IPS DF 19.7 (cell line): ENCODE data around the gene CLASP1.
A peak's percentile ranks its signal among the peaks of the same experiment; 100 is the strongest.

Experiments used
- DNase-seq: peaks from one replicate; pipeline ENCODE4 v3.0.0-alpha.2; 2013; ENCODE audit warnings: low read depth, low spot score

Gene CLASP1

DNA sequence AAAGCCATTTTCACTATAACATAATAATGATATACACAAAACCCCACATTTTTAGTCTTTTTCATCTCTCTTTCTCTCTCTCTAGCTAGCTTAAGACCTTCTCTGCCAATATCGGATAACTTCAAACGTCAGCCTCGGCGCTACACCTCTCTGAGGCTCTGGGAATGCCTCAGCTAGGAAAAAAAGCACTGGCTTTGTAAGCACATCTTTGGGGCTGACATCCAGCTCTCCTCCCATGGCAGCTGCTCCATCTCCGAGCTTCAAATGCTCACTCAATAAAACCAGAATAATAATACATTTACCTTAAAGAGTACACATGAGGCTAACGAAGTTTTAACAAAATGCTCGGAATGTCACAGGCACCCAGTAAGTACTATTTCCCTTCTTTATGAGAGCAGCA lies 107.8 kb downstream of the CLASP1 start:
- DNase-seq, result no peak

DNA sequence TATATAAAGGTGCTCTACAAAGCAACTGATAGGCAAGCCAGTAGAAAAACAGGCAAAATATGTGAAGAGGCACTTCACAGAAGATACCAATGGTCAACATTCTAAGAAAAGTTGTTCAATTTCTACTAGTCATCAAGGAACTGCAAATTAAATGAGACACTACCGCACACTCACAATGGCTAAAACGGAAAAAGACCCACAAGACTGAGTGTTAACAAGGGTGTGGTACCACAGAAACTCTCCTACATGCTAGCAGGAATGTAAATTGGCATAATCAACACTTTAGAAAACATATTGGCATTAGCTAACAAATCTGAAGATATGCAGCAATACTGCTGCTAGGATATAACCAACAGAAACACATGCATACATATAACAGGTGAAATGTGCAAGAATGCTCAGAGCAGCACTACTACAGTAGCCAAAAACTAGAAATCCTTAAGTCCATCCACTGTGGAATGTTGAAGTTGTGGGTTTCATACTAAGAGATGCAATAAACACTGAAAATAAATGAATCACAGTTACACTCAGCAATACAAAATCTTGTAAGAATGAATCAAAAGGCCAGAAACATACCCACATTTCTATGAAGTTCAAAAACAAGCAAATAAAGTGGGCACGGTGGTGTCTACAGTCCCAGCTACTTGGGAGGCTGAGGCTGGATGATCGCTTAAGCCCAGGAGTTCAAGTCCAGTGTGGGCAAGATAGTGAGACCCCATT lies 109.4 kb downstream of the CLASP1 start:
- DNase-seq, result no peak

DNA sequence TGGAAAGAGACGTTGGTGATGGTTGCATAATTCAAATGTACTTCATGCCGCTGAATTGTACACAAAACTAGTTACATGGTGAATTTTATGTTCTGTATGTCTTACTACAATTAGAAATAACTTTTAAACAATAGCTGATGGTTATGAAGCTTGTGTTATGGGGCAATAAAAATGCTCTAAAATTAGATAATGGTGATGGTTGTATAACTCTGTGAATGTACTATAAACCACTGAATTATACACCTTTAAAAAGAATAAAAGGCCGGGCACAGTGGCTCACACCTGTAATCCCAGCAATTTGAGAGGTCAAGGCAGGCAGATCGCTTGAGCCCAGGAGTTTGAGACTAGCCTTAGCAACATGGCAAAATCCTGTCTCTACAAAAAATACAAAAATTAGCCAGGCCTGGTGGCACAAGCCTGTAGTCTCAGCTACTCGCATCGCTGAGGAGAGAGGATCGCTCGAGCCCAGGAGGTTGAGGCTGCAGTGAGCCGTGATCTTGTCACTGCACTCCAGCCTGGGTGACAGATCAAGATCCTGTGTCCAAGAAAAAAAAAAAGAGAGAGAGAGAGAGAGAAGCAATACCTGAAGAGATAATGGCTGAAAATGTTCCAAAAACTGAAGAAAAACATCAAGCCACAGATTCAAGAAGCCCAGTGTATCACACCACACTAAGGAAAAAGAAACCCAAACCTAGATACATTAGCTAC lies 112.3 kb downstream of the CLASP1 start:
- DNase-seq, result no peak

DNA sequence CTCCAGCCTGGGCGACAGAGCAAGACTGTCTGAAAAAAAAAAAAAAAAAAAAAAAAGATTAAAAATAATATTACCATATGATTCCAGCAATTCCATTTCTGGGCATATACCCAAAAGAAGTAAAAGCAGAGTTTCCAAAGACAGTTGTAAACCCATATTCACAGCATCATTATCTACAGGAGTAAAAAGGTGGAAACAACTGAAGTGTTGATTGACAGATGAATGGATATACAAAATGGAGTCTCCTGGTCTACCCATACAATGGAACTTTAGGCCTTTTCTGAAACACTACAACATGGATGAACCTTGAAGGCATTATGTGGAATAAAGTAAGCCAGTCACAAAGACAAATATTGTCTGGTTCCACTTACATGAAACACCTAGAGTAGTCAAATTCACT lies 112.9 kb downstream of the CLASP1 start:
- DNase-seq, result no peak

DNA sequence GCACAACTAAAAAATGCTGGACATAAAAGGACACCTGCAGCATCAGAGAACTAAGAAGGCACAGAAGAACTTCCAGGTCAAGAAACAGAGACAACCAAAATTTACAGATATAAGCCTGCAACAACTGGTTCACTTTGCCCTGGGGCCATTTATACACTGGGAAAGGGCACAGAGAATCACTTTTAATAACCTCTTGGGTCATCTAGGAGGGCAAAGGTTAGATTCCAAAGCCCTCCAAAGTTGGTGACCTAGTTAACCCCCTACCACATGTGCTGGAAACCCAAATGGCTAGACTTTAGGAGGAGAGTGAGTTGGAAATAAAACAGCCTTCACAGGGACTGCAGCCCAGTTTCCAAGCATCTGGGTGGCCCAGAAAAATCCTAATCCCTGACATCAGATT lies 115.3 kb downstream of the CLASP1 start:
- no peak for DNase-seq

DNA sequence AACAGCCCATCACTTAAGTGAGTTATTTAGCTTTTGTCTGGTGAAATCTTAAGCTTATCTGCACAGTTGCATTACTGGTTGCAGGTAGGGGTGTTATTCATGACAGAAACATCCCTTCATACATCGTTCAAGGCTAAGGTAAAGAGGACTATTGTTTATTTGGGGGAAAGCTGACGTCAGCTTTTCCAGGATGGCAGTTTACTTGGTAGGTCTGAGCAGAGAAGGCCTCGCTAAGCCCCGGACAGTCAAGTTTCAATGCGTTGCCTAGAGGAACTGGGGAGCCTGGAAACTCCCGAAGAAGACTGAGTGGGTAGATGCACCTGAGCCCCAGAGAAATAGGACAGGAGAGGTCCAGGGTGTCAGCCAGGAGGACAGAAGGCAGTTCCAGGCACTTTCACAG lies 116.4 kb downstream of the CLASP1 start:
- DNase-seq, result no peak

DNA sequence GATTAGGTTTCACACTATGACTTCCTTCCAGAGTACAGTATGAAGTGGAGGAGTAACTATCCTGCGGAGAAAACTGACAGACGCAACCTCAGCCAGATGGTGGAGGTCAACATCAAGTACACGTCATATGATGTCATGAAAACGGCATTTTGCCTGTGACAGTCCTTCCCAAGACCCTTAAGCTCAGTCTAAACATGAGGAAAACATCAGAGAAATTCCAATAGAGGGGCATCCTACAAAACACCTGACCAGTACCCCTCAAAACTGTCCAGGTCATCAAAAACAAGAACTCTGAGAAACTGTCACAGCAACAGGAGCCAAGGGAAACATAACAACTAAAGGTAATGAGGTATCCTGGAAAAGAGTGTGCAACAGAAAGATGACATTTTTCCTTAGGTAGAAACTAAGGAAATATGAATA lies 116.9 kb downstream of the CLASP1 start:
- DNase-seq, result no peak

DNA sequence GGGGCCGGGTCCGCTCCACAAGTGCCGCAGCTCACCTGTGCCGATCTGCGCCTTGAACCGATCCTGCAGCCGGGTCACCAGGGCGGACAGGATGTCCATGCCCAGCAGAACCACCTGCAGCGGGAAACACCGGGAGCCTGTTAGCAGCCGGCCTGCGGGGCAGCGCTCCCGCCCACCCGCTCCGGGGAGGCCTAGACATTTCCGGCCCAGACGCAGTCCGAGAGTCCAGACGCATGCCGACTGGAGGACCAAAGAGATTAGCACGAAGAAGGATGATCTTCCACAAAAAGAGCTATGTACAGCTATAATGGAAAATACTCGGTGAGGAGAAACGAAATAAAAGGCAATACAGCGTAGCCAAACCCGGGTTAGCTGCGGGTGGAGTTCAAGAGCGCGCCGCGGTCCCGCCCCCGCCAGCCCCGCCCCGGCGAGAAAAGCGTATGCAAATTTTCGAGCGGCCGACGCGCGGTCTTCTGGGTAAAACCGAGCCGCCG lies 119.0 kb downstream of the CLASP1 start:
- DNase-seq, result peak; percentile 35

DNA sequence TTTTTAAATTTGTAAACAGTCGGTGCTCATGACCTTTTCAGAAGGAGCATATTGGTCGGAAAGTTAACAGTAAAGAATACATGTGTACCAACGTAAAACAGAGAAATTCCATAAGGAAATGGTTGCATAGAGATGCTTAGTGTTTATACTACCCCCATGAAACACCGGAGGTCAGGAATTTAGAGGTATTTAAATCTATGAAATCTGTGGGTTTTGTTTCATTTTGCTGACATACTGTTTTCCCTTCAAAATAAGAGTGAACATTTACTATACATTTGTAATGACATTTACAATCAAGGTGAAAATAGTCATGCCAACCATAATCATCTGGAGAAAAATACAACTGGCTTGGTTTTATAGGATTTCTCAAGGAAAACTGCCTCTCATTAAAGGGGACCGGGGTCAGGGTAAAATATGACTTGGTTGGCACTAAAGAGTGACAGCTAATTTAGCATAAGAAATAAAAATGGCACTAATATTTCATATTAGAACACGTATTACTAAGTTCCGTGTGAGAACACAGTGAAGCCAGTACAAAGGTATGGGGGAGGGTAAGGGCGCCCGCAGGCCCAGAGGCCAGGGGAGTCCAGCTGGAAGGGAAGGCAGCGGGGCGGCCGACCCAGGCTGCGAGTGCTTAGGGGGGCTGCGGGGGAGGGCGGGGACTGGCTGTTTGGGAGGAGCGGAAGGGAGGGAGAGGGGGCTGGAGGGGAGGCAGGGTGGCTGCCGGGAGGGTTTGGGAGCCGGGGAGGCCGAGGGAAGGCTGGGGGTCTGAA lies 119.6 kb downstream of the CLASP1 start:
- DNase-seq, result peak; percentile 30

DNA sequence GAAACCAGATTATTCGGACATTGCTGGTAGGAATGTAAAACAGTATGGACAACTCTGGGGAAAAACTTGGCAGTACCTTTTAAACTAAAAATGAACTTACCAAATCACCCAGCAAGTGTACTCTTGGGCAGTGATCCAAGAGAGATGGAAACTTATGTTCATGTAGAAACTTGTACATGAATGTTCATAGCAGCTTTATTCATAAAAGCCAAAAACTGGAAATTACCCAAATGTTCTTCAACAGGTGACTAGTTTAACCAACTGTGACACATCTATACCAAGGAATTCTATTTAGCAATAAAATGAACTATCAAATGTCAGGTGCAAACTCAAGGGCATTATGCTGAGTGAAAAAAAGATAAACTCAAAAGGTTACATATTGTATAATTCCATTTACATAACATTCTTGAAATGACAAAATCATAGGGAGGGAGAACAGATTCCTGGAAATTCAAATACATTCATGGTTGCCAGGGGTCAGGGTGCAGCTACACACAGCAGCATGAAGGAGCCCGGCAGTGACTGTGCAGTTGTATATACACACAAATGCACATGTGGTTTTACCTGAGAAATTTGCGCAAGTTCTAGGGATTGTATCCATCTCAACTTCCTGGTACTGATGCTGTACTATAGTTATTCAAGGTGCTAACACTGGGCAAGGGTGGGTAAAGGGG lies 122.1 kb downstream of the CLASP1 start:
- DNase-seq, result no peak

DNA sequence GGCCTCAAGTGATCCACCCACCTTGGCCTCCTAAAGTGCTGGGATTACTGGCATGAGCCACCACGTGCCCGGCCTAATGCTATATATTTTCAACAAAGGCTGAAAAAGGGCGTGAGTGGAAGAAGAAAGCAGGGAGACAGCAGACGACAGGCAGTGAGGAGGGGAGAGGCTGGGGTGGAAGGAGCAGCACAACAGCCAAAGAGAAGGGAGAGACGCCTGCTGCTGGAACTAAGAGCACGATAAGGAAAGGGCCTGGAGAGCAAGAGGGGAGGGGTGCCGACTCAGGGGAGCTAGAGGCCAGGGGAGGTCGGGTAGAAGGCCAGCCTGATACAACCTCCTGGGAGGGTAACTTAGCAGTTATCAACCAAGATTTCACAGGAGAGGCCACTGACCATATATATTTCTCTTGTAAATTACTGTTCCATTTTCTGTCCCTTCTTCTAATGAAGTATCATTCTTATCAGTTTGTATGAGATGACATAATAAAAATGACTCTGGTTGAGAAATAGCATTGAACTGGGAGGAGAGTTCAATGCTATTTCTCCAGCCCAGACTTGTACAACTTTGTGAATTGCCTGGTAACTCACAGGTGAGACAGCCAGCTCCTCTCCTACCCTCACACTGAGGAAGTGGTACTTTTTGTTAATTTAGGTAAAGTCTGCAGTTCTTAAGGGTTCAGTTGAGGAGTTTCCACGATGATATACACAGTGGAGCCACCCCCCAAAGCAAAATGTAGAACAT lies 124.4 kb downstream of the CLASP1 start:
- no peak for DNase-seq

DNA sequence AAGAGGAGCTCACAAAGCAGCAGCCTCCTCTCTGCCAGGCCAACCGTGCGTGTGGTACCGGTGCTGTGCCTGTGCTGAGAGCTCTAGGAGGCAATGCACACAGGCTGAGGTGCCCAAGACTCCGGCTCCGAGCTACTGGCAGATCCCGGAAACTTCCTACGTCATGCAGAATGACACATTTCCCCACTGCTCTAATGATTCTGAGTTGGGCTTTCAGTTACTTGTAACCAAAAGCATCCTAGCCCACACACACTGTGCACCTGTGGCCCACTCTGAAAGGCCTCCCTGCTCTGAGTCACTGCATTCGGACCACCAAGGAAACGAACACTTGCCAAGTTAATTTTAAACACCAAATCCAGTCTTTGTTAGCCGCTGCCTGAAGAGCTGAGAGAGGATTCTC lies 127.9 kb downstream of the CLASP1 start:
- DNase-seq, result no peak

DNA sequence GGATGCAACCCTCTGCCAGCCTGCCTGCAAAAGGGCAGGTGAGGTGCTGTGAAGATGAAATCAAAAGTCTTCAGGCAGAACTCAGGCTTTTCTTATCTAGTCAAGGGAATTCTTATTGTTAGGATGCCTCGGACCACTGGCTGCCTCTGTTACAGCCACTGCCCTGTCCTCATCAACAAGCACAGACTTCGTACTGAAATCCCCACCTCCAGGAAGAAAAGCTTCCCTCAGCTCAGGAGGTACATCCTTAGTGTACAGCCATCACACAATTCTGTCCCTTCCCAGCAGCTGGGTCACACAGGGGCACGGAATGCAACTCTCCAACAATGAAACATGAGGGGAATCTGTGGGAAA lies 128.6 kb downstream of the CLASP1 start:
- DNase-seq, result no peak

DNA sequence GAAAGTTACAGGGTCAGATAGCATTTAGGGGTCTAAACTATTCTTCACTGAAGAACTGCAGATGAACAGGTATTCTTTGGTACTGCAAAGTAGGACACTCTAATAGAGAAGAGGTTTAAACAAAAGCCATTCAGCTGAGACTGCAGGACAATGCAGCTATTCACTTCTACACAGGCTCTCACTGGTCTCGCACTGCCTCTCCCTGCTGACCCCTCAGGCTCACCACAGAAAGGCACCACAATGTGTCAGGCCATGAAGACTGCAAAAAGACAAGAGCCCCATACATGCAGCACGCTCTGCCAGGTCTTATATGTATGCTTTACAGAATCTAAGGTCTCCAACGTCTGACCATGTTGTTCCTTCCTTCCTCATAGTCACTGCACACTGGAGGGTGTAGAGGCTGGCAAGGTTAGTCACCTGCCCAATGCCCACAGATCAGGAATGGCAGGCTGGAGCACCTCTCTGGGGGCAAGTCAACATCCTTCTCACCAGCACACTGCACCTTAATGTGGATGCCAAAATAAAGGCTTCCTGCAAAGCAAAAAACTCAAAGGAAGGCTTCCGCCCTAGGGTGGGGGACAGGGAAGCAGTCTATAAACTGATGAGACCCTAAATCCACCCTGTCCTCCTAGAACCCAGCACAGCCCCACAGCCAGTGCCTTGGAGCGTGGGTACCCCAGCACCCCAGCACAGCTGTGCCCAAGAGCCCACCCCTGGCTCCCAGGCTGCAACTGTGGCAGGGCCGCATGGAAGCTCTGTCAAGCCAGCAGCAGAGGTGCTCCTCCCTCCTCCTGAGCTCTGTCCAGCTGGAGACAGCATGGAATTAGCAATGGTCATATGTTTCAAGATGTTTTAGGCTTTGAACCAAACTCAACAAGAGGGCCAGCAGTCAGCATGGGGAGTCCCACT lies 129.3 kb downstream of the CLASP1 start:
- no peak for DNase-seq

DNA sequence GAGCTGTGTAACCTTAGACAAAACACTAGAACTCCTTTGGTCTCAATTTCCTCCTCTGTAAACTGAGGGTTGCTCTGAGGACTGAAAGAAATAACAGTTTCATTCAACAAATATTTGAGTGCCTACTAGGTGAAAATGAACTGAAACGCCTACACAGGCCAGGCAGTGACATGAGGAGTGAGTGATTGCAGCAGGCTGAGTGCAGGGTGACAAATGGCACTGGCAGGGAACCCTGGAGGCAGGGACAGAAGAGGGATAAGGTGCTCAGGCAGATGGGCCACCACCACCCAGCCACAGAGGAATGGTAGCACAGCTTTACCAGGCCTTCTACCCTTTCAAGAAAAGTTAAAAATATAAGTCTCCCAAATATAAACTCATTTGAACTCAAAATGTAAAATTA lies 130.1 kb downstream of the CLASP1 start:
- no peak for DNase-seq

DNA sequence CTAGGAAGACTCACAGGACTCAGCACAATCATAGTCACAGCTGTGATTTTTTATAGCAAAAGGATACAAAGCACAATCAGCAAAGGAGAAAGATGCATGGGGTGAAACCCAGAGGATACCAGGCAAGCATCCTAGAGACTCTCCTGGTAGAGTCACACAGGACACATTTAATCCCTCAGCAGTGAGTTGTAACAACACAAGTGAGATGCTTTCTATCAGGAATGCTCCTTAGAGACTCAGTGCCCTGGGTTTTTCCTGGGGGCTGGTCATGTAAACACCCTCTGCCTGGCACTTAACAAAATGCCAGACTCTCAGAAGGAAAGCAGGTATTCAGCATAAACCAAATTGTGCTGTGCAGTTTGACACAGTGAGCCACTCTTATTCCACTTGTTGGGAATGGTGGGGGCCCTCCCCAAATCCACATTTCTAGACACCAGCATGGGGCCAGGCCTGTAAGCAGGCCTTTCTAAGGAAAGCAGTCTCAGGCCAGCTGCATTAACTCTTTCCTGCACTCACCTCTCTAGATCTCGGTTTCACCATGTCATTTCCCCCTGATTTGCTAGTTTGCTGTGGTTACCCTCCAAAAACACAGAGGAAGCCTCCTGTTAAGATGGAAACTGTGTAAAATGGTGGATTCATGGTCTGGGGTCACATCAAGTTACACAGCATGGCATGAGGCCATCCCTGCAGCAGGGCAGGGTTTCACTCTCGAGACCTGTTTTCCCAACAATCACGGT lies 135.5 kb downstream of the CLASP1 start:
- DNase-seq, result no peak

DNA sequence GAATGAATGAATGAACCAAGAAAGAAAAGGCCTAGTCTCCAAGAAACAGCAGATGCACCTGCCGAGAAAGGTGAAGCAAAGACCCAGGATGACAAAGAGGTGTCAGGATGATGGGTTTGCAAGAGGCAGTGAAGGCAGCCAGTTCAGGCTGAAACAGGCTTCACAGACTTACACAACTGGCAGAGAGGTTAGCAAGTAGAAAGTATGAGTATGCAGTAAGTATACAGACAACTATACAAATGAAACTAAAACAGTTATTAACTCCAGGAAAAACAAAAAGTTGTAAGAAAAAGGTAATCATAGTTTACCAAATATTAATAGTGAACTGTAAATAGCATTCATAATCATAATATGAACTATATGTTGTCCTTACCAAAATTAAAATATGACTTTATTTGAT lies 138.4 kb downstream of the CLASP1 start:
- no peak for DNase-seq

DNA sequence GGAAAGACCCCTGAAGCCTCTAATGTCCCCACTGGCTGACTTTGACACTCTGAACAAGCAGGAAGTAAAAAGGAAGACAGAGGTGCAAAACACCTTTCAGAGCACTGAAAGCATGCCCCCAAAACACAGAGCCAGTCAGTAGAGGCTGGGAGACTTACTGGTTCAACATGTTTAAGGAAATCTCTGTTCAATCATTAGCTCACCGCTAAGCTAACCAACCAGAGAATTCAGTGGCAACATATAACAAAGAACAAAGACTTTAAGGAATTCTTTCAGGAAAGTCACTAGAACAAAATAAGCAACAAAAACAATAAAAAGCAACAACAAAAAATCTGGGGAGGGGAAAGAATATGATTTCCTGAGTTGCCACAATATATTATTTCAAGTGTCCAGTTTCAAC lies 142.6 kb downstream of the CLASP1 start:
- no peak for DNase-seq

DNA sequence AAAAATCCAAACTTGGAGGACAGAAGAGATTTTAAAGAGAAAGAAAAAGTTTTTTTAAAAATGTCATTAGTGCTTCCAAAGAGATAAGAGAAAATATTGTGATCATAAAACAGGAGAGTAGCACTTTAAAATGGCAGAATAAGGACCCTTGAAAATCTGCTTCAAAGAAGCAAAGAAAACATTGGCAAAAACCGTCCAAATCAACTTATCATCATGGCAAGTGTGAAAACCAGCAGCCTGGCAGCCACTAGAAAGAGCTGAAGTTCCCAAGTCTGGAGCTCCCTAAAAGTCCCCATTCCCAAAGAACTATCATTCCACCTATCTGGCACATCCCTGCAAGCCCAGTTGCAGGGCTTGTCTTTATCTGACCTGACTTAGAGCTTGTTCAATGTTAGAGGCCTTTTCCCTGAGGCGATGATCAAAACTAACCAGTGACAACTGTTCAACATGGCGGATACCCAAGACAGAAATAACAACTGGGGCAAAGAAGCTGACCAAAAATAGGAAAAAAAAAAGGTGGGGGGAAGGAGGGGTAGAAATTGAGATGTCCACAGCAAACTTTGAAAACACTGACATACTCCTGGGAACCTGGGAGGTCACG lies 143.2 kb downstream of the CLASP1 start:
- DNase-seq, result no peak
